ENCODE data around the gene OLFM1. TPM values are rescaled to one million over a fixed set of nuclear protein-coding genes. Genes with fewer than 3 reads are reported as not detected.

Gene OLFM1
- total RNA-seq, 2 experiments from 2014 or later: not detected

DNA sequence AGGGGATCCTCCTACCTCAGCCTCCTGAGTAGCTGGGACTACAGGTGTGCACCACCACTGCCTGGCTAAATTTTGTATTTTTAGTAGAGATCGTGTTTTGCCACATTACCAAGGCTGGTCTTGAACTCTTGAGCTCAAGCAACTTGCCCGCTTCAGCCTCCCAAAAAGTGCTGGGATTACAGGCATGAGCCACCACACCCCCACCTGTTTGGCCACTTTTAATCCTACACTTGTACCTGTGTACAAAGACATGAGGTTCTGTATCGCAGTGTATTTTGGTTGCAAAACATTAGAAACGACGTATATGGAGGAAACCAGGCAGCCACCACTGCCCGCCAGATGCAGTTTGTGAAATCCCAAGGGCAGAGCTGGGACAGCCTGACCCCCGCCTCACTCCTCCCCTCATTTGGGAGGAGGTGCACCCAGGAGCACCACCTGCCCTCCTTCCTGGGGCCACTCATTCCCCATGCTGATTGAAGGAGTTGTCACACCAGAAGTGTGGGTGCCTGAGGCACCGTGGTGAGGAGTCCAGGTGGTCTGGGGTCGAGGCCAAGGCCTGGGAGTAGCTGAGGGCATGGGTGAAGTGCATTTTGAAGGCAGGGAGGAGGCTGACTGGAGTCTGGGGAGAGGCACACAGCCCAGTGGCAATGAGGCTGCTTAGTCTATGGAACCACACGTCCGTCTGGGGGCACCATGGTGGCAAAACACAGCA is 39.3 kb upstream of the OLFM1 start:
- ATAC-seq: no peak
- Mint-ChIP-seq H3K4me1 (no peaks in the 10 kb centered on the region), H3K27ac (no peak overlapping the region), H3K4me3 (no peak overlapping the region), H3K9me3 (ENCODE audit: low read depth) (no peaks in the 10 kb centered on the region), H3K27me3 (peaks cover 20% of the 10 kb centered on the region), H3K36me3 (ENCODE audit: low read depth) (no peaks in the 10 kb centered on the region)
- intact Hi-C loops (cut with DNase I, micrococcal nuclease): no loop called here
- ChIA-PET POLR2A (no interaction called here), CTCF (no interaction called here)
- no peak for DNase-seq

- no peaks in the 10 kb centered on the region for H3K4me1 Mint-ChIP-seq
- no peak overlapping the region for H3K27ac Mint-ChIP-seq
- no peaks in the 10 kb centered on the region for H3K36me3 Mint-ChIP-seq (ENCODE audit: low read depth)
- POLR2A ChIA-PET: no interaction called here
- CTCF ChIA-PET: no interaction called here
- peaks cover 22% of the 10 kb centered on the region for H3K27me3 Mint-ChIP-seq
- H3K4me3 Mint-ChIP-seq: no peak overlapping the region
- intact Hi-C loops (cut with DNase I, micrococcal nuclease): no loop called here
- no peaks in the 10 kb centered on the region for H3K9me3 Mint-ChIP-seq (ENCODE audit: low read depth)
- no peak for ATAC-seq
- no peak for DNase-seq
These were observed 38.6 kb upstream of the OLFM1 start for GRCh38 chr9:135048758-135049444.

DNA sequence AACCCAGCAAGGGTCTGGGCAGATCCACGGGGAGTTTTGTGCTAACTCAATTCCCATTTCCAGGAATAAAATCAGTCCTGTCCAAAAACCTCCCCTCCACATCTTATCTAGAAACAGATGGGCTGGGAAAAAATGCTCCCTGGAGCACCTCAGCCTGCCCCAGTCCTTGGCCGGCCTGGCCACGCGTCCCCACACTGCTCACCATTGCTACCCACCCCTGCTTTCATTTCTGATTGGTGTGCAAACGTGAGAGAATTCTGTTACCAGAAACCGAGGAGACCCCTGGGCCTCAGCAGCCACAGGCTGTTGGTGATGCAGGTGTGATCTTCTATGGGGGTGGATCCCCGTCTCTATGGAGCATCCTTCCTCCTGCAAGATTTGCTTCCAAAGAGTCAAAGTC is 38.0 kb upstream of the OLFM1 start:
- ChIA-PET POLR2A (no interaction called here), CTCF (no interaction called here)
- intact Hi-C loops (cut with DNase I, micrococcal nuclease): no loop called here
- no peak for ATAC-seq
- Mint-ChIP-seq H3K4me3 (no peak overlapping the region), H3K27me3 (peaks cover 24% of the 10 kb centered on the region), H3K36me3 (ENCODE audit: low read depth) (no peaks in the 10 kb centered on the region), H3K27ac (no peak overlapping the region), H3K9me3 (ENCODE audit: low read depth) (no peaks in the 10 kb centered on the region), H3K4me1 (no peaks in the 10 kb centered on the region)
- DNase-seq: no peak

- Mint-ChIP-seq H3K4me1 (no peaks in the 10 kb centered on the region), H3K4me3 (no peak overlapping the region), H3K36me3 (ENCODE audit: low read depth) (no peaks in the 10 kb centered on the region), H3K27ac (no peak overlapping the region), H3K9me3 (ENCODE audit: low read depth) (no peaks in the 10 kb centered on the region), H3K27me3 (peaks cover 20% of the 10 kb centered on the region)
- DNase-seq: no peak
- ATAC-seq: no peak
- CTCF ChIA-PET: no interaction called here
- POLR2A ChIA-PET: no interaction called here
- intact Hi-C loops (cut with DNase I, micrococcal nuclease): no loop called here
These were observed 37.1 kb upstream of the OLFM1 start for GRCh38 chr9:135050072-135050990.

GRCh38 chr9:135051316-135052038 is 36.0 kb upstream of the OLFM1 start:
- Mint-ChIP-seq H3K4me3 (no peak overlapping the region), H3K36me3 (ENCODE audit: low read depth) (no peaks in the 10 kb centered on the region), H3K4me1 (no peaks in the 10 kb centered on the region), H3K27ac (no peak overlapping the region), H3K9me3 (ENCODE audit: low read depth) (no peaks in the 10 kb centered on the region), H3K27me3 (peaks cover 23% of the 10 kb centered on the region)
- POLR2A ChIA-PET: no interaction called here
- intact Hi-C loops (cut with DNase I, micrococcal nuclease): loop anchor here in 1 of 2 experiments (1.0 kb wide), 1 partner anchor 28 kb away; no protein-coding TSS in a partner anchor
- DNase-seq (no peak), ATAC-seq (no peak)
- CTCF ChIA-PET: interaction anchor here (0.6 kb wide), 1 partner anchor 343 kb away, joined by 4 read pairs; no protein-coding TSS in a partner anchor

DNA sequence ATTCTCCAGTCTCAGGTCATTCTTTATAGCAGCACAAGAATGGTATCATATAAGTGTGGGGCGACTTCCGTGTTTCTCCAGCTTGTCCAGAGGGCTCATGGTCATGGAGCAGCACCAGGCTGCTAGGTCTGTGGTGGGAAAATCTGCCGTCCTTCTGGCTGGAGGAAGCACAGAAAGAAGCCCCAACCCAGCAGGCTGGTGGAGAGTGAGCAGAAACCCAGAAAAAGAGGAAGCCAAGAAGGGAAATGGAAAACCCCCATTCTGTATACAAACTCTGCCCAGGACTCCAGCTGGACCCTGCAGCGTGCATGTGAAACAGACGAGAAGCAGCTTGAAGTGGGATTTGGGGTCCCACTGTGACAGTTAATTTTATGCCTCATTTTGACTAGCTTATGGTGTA is 34.3 kb upstream of the OLFM1 start:
- POLR2A ChIA-PET: no interaction called here
- intact Hi-C loops (cut with DNase I, micrococcal nuclease): no loop called here
- Mint-ChIP-seq H3K4me3 (no peak overlapping the region), H3K4me1 (no peaks in the 10 kb centered on the region), H3K27me3 (peaks cover 23% of the 10 kb centered on the region), H3K36me3 (ENCODE audit: low read depth) (no peaks in the 10 kb centered on the region), H3K9me3 (ENCODE audit: low read depth) (no peaks in the 10 kb centered on the region), H3K27ac (no peak overlapping the region)
- CTCF ChIA-PET: no interaction called here
- DNase-seq: no peak
- no peak for ATAC-seq

DNA sequence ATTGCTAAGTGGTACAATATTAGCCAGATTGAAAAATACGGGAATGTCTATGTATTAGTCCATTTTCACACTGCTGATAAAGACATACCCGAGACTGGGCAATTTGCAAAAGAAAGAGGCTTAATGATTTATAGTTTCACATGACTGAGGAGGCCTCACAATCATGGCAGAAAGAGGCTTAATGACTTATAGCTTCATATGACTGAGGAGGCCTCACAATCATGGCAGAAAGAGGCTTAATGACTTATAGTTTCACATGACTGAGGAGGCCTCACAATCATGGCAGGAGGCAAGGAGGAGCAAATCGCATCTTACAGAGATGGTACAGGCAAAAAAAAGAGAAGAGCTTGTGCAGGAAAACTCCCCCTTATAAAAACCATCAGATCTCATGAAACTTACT is 32.3 kb upstream of the OLFM1 start:
- H3K9me3 Mint-ChIP-seq (ENCODE audit: low read depth): no peaks in the 10 kb centered on the region
- ATAC-seq (no peak), DNase-seq (no peak)
- POLR2A ChIA-PET: interaction anchor here (0.8 kb wide), 1 partner anchor 63 kb away, joined by 4 read pairs; no protein-coding TSS in a partner anchor
- CTCF ChIA-PET: no interaction called here
- H3K27me3 Mint-ChIP-seq: peaks cover 23% of the 10 kb centered on the region
- no peak overlapping the region for H3K27ac Mint-ChIP-seq
- intact Hi-C loops (cut with DNase I, micrococcal nuclease): no loop called here
- no peaks in the 10 kb centered on the region for H3K4me1 Mint-ChIP-seq
- no peak overlapping the region for H3K4me3 Mint-ChIP-seq
- no peaks in the 10 kb centered on the region for H3K36me3 Mint-ChIP-seq (ENCODE audit: low read depth)

- no peaks in the 10 kb centered on the region for H3K4me1 Mint-ChIP-seq
- H3K36me3 Mint-ChIP-seq (ENCODE audit: low read depth): no peaks in the 10 kb centered on the region
- DNase-seq (no peak), ATAC-seq (no peak)
- ChIA-PET POLR2A (no interaction called here), CTCF (no interaction called here)
- intact Hi-C loops (cut with DNase I, micrococcal nuclease): no loop called here
- H3K27ac Mint-ChIP-seq: no peak overlapping the region
- H3K4me3 Mint-ChIP-seq: no peak overlapping the region
- H3K27me3 Mint-ChIP-seq: peaks cover 17% of the 10 kb centered on the region
- H3K9me3 Mint-ChIP-seq (ENCODE audit: low read depth): no peaks in the 10 kb centered on the region
These were observed 30.9 kb upstream of the OLFM1 start for GRCh38 chr9:135056541-135056940.

GRCh38 chr9:135060461-135061116 is 26.9 kb upstream of the OLFM1 start:
- intact Hi-C loops (cut with DNase I, micrococcal nuclease): no loop called here
- ATAC-seq: no peak
- Mint-ChIP-seq H3K4me3 (no peak overlapping the region), H3K27ac (no peak overlapping the region), H3K9me3 (ENCODE audit: low read depth) (peaks cover 5% of the 10 kb centered on the region), H3K36me3 (ENCODE audit: low read depth) (no peaks in the 10 kb centered on the region), H3K27me3 (peaks cover 12% of the 10 kb centered on the region), H3K4me1 (no peaks in the 10 kb centered on the region)
- ChIA-PET POLR2A (no interaction called here), CTCF (interaction anchor here (0.6 kb wide), 1 partner anchor 93 kb away, joined by 3 read pairs; no protein-coding TSS in a partner anchor)
- no peak for DNase-seq

GRCh38 chr9:135061441-135061840 is 26.0 kb upstream of the OLFM1 start:
- no peak for ATAC-seq
- Mint-ChIP-seq H3K36me3 (ENCODE audit: low read depth) (no peaks in the 10 kb centered on the region), H3K9me3 (ENCODE audit: low read depth) (peaks cover 7% of the 10 kb centered on the region), H3K4me3 (no peak overlapping the region), H3K27me3 (peaks cover 16% of the 10 kb centered on the region), H3K4me1 (no peaks in the 10 kb centered on the region), H3K27ac (no peak overlapping the region)
- no peak for DNase-seq
- POLR2A ChIA-PET: no interaction called here
- CTCF ChIA-PET: no interaction called here
- intact Hi-C loops (cut with DNase I, micrococcal nuclease): no loop called here

DNA sequence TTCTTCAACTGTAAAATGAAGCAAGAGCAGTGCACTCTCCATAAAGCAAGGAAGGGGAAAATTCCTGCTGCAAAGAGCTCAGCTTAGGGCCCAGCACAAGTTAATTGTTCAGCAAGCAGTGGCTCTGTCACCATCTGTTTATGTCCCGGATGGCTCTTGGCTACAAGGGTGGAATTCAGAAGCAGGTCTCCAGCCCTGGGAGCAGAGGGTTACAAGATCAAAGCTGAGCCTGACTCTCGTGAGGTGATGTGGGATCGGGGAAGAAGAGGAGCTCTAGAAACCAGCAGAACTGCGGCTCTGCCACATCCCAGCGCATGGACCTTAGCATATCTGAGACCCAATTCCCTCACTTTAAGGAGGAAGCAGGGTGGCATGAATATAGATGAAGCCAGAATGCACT is 25.2 kb upstream of the OLFM1 start:
- H3K9me3 Mint-ChIP-seq (ENCODE audit: low read depth): peaks cover 7% of the 10 kb centered on the region
- no peak overlapping the region for H3K4me3 Mint-ChIP-seq
- ATAC-seq (no peak), DNase-seq (no peak)
- H3K36me3 Mint-ChIP-seq (ENCODE audit: low read depth): no peaks in the 10 kb centered on the region
- H3K4me1 Mint-ChIP-seq: no peaks in the 10 kb centered on the region
- H3K27me3 Mint-ChIP-seq: peaks cover 16% of the 10 kb centered on the region
- intact Hi-C loops (cut with DNase I, micrococcal nuclease): no loop called here
- ChIA-PET POLR2A (no interaction called here), CTCF (no interaction called here)
- no peak overlapping the region for H3K27ac Mint-ChIP-seq
